SU-DHL-6 (cell line): Measurements from ENCODE around the gene OPA1.

Experiments used
- CTCF ChIP-seq: fragments of 200-600 bp; sonication (generic); IDR thresholded peaks from one replicate; pipeline ENCODE4 v1.5.1; 2017; ENCODE audit warnings: antibody characterized with exemption, mild to moderate bottlenecking, low read length, moderate library complexity; ENCODE audit not compliant: insufficient read depth, poor library complexity, severe bottlenecking
- EZH2phosphoT487 ChIP-seq: fragments of 200-600 bp; sonication (generic), shearing (Covaris generic); conservative IDR thresholded peaks from 2 replicates; pipeline ENCODE4 v1.6.1; 2018; ENCODE audit warnings: mild to moderate bottlenecking, antibody characterized with exemption, low read length, moderate library complexity, mixed read lengths

- TF ChIP-seq CTCF (no peak), EZH2phosphoT487 (no peak)
These were observed 134.1 kb downstream of the OPA1 start for GRCh38 chr3:193727089-193727488.
